Adipose tissue (tissue), 3 donors: ENCODE data around the gene PTP4A2. TPM values are rescaled to one million over a fixed set of nuclear protein-coding genes. Genes with fewer than 3 reads are reported as not detected.
"Not testable (repeated sequence)": the region's sequence is repeated elsewhere in the genome, so short reads cannot be mapped to it uniquely, and the experiment has no call there.

Experiments
- H3K27ac ChIP-seq: one replicate; pipeline ENCODE4 v1.5.1; 2013; ENCODE audit warnings: low read depth, low read length
- WGBS, 3 donors: extraction: QIAGEN DNeasy Blood & Tissue Kit; methylation state at CpG; one replicate each; pipeline ENCODE4 v1.1.7; 2013; 5-methylcytosine and 5-hydroxymethylcytosine counted together
- polyA plus RNA-seq, 3 donors: library from polyadenylated mRNA; stranded (reverse); fragments of 200-250 nt; gene quantifications; one replicate each; pipeline ENCODE4 v1.2.3, GENCODE V29; 2013
- donor health status: healthy with polysubstance abuse.
- donor health status: Bipolar disorder and iron deficiency.
- donor health status: healthy.

PTP4A2 gene
- polyA plus RNA-seq, 3 donors = 42.8 to 282 (median 149) TPM

DNA sequence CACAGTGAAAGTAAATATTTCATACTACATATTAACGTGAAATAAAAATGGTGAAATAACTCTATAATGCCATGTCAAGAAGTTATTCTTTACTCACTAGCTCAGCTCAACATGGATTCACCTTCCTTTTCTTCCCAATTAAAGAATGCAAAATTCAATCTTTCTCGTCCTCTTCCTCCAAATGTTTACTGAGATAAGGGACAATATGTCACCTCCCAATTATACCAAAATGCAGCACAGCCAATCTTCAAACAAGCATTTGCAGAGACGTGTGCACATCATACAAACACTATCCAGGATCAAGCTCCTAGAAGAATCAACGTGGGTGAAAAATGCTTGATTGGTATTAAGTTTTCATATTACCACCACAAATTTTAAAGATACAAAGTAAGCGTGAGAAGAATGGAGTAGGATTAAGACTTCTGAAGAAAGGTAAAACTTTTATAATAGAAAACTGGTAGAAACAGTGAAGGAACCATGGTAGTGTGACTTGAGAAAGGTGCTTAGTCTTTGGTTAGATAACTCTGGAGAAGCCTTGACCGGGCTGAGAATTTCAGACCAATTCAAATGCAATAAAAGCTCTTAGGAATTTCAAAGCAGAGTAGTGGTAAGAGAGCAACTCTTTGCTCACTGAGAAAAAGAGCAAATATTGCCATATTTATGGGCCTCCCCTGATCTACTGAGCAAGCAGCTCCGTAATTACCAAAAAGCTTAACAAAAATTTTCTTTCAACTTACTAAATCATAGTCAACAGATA is 7.2 kb downstream of the PTP4A2 start:
- WGBS, 3 donors = 32 to 56% (median 52%) methylated on average over 7 of the region's 7 CpGs
- H3K27ac ChIP-seq = no peak overlapping the region

DNA sequence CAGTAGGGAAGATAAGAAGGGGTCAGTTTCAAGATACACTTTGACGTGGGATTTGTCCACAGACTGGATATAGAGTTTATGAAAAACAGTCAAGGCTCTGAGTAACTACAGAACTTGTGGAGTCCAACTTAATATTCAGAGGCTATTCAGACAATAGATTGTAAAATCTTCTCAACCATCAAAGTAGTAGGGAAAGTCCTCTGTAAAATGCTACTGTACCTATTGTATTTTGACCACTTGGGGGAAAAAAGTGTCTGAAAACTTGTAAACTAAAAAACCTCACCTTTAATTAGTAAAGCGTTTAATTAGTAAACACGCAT is 10.5 kb downstream of the PTP4A2 start:
- WGBS, 3 donors = 36 to 88% (median 84%) methylated on average over 3 of the region's 3 CpGs
- H3K27ac ChIP-seq = no peak overlapping the region

DNA sequence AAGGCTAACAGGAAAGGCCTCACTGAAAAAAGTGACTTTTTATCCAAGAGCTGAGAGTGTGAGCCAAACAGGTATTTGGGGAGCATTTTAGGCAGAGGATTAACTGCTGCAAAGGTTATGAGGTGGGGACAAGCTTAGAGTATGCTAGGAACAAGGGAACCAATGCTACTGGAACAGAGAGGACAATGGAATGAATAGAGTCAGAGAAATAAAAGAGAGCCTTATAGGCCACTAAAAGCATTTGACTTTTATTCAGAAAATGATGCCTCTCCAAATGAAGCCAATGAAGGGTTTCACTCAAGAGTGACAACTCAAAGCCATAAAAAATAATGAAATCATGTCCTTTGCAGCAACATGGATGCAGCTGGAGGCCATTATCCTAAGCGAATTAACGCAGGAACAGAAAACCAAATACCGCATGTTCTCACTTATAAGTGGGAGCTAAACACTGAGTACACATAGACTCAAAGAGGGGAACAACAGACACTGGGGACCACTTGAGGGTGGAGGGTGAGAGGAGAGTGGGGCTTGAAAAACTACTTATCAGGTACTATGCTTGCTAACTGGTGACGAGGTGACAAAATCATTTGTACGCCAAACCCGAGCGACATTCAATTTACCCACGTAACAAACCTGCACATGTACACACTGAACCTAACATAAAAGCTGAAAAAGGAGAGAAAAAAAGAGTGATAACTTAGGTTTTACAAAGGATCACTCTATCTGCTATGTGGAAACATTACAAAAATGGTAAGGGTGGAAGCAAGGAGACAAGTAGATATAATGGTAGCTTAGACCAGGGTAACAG is 11.1 kb downstream of the PTP4A2 start:
- no peak overlapping the region for H3K27ac ChIP-seq
- WGBS, 3 donors = 56 to 89% (median 87%) methylated on average over 8 of the region's 8 CpGs

DNA sequence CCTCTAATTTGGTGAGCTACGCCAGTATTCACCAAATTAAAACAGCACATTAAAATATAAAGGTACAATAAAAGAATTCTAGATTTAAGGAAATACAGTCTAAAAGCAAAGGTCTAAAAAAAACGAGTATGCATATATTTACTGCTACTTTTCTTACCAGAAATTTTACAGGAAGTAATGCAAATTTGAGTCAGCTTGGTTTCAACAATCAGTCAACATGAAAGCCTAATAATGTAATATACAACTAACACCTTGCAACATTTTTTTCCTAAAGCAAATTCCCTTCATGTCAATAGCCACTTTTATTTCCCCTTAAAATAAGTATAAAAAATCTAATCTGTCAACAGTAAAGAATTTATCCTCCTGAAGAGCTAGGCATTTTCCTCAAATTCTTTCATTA is 11.9 kb downstream of the PTP4A2 start:
- no peak overlapping the region for H3K27ac ChIP-seq
- 54 to 57% (median 57%) methylated on average over 2 of the region's 2 CpGs for WGBS, 3 donors

DNA sequence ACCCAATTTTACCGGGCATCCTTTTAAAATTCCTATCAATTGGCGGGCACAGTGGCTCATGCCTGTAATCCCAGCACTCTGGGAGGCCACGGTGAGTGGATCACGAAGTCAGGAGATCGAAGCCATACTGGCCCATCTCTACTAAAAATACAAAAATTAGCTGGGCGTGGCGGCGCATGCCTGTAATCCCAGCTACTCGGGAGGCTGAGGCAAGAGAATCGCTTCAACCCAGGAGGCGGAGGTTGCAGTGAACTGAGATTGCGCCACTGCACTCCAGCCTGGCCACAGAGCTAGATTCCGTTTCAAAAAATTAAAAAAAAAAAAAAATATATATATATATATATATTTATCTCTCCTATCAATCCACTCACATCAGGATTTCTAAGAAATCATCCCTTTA is 12.3 kb downstream of the PTP4A2 start:
- not testable (repeated sequence) for H3K27ac ChIP-seq
- 72 to 83% (median 81%) methylated on average over 13 of the region's 13 CpGs for WGBS, 3 donors

DNA sequence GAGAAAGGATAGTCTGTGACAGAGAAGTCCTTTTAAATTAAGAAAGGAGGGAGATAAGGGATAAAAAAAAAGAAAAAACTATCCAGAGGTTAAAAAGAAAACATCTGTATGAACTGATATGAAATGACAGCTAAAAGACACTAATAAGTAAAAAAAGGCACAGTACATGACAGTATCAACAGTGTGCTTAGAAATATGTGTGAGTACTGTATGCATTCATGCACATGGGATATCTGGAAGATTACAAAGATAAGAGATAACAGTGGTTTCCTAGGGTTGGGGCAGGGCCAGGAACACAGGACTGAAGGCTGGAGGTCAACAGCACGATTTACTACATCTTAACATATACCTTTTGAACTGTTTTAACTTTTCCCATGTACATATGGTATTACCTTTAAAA is 13.3 kb downstream of the PTP4A2 start:
- 14 to 32% (median 25%) methylated on average over 1 of the region's 1 CpG for WGBS, 3 donors
- no peak overlapping the region for H3K27ac ChIP-seq

DNA sequence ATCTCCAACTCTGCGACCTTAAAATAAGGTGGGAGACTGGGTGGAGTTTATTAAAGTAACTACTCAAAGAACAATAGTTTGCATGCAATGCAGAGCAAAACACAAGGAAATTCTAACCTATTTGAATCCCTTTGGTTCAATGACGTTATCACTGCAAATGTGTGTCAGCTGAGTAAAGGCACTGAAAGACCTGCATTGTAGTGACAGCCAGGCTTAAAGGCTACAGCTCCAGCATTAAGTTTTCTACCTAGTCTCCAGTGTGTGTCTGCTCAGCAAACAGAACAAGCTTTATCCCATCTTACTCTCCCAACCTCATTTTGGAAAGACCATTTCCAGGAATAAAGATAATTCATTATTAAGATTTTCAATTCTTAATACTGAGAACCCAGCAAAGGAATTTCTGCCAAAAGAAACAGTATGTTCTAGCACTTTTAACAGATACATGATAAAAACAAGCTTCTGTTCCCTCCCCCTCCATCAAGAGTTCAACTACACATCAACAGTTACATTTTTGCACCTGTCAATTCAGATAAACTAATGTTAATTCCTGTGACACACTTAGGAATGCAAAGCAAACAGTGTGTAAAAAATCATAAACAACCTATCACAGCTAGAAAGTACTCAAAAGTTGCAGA is 14.2 kb downstream of the PTP4A2 start:
- H3K27ac ChIP-seq = no peak overlapping the region
- WGBS, 3 donors = 37 to 68% (median 60%) methylated on average over 2 of the region's 2 CpGs

DNA sequence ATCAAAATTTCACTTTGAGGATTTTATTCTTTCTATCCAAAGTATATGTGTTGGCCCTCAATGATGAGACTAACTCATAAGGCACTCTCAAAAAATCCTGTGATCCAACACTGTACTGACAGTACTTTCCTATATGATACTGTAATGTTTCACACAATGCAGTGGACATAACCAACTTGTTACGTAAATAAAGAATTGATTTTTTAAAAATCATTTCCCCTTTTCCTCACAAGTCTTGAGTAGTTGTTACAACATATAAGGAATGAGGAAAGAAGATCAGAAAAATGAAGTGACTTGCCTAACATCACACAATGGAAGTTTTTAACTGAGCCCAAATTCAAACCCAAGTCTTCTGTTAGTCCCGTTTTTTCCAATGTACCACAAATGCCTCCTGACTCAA is 17.2 kb downstream of the PTP4A2 start:
- H3K27ac ChIP-seq = no peak overlapping the region
- WGBS, 3 donors = 37 to 45% (median 42%) methylated on average over 2 of the region's 2 CpGs

DNA sequence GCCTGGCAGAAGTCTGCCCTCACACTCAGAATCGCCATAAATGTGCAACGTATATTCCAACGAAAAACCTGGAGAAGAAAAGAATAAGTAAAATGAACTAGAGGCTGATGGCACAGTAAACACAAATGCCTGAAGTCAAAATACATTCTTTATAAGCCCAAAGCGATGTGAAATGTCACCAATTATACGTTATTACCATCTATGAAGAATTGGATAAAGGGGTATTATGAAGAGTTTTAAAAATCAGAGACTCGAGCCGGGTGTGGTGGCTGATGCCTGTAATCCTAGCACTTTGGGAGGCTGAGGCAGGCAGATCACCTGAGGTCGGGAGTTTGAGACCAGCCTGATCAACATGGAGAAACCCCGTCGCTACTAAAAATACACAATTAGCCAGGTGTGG is 18.6 kb downstream of the PTP4A2 start:
- H3K27ac ChIP-seq = no peak overlapping the region
- WGBS, 3 donors = 89 to 98% (median 96%) methylated on average over 10 of the region's 10 CpGs

DNA sequence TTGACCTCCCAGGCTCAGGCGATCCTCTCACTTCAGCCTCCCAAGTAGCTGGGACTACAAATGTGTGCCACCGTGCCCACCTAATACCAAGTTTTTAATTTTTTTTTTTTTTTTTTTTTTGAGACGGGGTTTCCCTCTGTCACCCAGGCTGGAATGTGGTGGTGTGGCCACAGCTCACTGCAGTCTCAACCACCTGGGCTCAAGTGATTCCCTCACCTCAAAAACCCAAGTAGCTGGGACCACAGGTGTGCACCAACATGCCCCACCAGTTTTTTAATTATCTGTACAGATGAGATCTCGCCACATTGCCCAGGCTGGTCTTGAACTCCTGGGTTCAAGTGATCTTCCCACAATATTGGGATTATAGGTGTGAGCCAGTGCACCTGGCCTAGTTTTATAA is 22.7 kb downstream of the PTP4A2 start:
- 93 to 100% (median 95%) methylated on average over 4 of the region's 4 CpGs for WGBS, 3 donors

DNA sequence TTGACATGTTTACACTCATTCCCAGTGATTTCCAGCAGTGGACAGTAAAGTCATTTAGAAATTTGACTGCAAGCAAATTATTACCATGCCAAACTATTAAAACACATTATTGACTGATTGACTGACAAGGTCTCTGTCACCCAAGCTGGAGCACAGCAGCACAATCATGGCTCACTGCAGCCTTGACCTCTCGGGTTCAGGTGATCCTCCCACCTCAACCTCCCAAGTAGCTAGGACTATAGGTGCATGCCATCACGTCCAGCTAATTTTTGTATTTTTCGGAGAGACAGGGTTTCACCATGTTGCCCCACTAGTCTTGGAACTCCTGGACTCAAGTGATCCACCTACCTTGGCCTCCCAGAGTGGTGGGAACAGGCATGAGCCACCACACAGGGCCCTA is 24.2 kb downstream of the PTP4A2 start:
- WGBS, 3 donors = 90 to 94% (median 94%) methylated on average over 3 of the region's 3 CpGs
- no peak overlapping the region for H3K27ac ChIP-seq

More for the DNA sequence above, 22.7 kb downstream of the PTP4A2 start:
- no peak overlapping the region for H3K27ac ChIP-seq

DNA sequence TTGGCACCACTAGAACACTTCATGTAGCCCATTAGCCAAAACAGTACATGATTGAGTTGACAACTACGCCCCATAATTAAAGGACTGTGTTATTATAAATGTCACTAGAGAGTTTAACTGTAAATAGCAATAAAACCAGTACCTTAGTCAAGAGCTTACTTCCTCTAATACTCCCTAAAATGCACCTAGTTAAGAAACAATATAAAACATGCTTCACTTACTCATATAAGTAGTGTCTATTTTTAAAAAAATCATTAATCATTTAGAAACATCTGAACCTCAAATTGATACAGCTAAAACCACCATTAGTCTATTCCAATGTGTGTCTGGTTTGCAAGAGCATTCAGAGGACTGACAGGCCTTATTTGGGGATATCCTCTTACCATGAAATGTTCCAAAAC is 25.3 kb downstream of the PTP4A2 start:
- WGBS, 3 donors = 81 to 91% (median 85%) methylated on average over 1 of the region's 1 CpG
- no peak overlapping the region for H3K27ac ChIP-seq

DNA sequence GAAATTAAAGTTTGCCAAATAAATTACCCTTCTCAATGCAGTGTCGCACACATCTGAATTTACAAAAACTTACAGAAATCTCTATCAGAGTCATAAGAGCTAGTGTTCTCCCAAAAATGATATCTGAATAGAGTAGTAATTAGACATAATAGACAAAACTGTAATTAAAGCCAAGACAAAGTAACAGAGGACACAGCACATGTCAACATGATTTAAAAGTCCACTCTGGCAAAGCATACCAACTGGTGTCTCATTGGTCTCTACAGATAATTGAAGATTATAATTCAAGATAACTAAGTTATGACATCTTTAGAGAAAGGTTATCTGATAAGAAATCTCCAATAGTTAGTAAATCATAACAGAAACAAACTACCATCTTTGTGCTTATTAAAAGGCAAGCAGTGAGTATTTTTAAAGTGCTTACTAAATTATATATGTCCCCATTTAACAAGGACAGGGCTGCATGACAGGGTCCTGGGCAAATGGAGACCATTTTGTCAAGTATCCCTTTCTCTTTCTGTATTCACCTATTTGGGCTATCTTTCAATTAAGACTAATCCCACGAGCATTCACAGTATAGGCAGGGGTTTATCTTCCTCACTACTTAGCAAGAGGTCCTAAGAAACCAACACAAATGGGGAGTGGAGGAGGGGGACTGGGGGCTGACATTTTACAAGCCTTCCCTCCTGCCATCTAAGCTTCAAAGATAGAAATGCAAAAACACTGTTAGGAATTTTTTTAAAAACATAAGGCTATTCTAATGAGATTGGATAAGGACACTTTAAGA is 26.0 kb downstream of the PTP4A2 start:
- WGBS, 3 donors = 72 to 82% (median 75%) methylated on average over 2 of the region's 2 CpGs
- no peak overlapping the region for H3K27ac ChIP-seq

DNA sequence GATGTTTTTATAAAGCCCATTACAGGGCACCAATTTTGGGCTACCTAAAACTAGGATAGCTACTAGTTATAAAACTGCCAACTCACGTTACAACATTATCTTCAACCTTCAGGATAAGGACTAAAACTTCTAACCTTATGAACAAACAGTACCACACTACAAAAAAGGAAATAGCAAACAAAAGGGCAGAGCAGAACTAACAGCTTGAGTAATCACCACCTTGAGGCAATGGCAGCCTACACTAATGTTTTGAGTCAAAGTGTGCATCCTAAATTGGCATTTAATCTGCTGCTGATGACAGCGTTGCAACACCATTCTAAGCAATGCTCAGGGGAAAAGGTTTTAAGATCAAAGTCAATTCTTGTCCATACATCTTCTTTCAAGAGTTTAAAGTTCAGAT is 27.2 kb downstream of the PTP4A2 start:
- 18 to 45% (median 36%) methylated on average over 2 of the region's 2 CpGs for WGBS, 3 donors
- H3K27ac ChIP-seq = no peak overlapping the region

DNA sequence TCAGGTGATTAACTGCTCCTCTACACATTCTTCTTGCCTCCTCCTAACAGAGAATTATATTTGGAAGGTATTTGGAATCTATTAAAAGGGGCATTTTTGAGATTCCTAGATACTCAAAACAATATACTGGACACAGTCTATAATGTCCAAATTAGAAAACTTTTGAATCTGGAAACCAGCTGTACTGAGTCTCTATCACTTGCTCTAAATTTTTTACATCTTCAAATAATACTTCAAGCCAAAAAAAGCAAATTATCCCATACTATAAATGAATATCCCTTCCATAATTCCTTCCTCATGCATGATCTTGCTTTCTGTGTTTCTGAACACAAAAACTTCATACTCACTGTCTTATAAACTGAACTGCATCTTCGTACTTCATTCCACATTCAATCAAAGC is 28.5 kb downstream of the PTP4A2 start:
- WGBS, 3 donors = 90 to 97% (median 91%) methylated on average over 1 of the region's 1 CpG

DNA sequence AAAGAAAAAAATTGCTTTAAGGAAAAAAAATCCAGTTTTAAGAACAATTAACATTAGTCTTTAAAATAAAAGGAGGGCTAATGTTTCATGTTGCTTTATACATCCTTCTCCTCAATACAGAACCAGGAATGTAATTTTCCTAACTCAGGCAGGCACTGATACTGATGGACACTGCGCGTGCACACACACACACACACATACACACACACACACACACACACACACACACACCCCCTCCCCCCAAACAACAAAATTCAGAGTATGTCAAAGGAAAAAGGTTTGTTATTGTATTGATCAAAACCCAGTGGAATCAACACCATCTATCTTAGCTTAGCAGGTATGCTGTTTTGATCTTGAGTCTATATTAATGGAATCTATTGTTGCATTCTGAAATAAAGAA is 31.6 kb downstream of the PTP4A2 start:
- WGBS, 3 donors = 95 to 100% (median 100%) methylated on average over 2 of the region's 2 CpGs
- H3K27ac ChIP-seq = no peak overlapping the region

More for the DNA sequence above, 28.5 kb downstream of the PTP4A2 start:
- no peak overlapping the region for H3K27ac ChIP-seq

DNA sequence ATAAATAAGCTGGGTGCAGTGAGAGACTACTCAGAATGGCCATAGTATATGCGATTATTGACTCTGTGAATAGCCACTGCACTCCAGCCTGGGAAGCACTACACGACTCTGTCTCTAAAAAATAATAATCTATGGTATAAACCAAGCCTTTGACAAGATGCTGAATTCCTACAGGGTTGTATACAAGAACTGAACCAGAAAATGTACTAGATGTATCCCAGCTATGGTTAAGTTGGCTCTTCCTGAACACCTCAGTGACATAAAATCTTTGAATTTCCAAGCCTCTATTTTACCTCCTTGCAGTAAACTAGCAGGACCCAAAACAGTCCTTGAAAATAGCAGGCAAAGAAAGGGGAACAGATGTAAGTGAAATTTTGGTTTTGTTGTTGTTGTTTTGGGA is 32.5 kb downstream of the PTP4A2 start:
- H3K27ac ChIP-seq = no peak overlapping the region
- 88 to 97% (median 90%) methylated on average over 2 of the region's 2 CpGs for WGBS, 3 donors

DNA sequence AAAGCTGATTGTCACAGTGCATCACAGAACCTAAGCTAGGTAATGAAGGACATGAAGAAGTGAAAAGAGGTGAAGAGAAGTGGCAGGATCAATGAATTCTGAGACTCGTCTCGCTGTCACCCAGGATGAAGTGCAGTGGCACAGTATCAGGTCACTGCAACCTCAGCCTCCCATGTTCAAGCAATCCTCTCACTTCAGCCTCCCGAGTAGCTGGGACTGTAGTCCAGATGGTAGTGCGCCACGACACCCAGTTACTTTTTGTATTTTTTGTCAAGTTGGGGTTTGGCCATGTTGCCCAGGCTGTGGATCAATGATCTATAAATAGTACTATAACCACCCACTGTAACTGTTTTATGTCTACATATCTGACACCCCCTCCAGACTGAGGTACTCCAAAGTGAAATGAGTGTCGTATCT is 33.1 kb downstream of the PTP4A2 start:
- WGBS, 3 donors = 91 to 97% (median 92%) methylated on average over 6 of the region's 6 CpGs
- no peak overlapping the region for H3K27ac ChIP-seq
